GM18519 (cell line): ENCODE measurements around the gene RRM2.

Experiments
- ATAC-seq: cut with Tn5 transposase; IDR thresholded peaks from one replicate; pipeline ENCODE4 v1.9.1; 2021; ENCODE audit warnings: mild to moderate bottlenecking, moderate library complexity; ENCODE audit not compliant: unreplicated experiment, low FRiP score

The RRM2 gene

DNA sequence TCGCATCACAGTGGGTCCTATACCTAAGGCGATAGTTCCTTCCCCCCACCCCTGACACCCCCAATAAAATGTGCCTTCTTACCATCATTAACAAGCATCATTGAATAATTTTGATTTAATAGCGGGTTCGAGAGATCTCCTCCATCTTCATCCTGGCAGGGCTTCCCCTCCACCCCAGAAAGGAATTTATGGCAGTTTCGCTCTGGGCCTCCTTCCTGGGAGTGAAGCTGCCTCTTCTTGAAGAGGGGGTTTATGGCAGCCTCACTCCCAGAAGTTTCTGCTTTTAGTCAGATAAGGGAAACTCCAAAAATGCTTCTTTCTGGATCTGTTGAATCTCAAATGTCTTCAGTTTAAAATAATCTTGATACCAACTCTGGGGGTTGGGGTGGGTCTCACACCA, 45.7 kb downstream of the RRM2 start:
- ATAC-seq: no peak

DNA sequence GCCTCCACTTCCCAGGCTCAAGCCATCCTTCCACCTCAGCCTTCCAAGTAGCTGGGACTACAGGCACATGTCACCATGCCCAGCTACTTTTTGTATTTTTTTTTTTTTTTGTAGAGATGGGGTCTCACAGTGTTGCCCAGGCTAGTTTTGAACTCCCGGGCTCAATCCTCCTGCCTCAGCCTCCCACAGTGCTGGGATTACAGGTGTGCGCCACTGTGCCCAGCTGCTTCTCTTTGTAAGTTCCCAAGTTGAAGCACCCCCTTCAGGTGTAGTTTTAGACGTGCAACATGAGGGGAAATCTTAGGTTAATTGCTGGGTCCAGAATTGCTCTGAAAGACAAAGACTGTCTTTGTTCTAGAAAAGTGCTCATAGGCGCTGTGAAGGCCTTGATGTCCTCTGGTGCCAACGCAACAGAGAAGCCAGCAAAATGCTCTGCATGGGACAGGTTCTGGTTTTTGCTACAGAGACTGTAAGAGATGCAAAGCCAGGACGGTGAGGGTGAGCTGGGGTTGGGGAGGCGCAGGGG, 46.6 kb downstream of the RRM2 start:
- ATAC-seq: no peak

DNA sequence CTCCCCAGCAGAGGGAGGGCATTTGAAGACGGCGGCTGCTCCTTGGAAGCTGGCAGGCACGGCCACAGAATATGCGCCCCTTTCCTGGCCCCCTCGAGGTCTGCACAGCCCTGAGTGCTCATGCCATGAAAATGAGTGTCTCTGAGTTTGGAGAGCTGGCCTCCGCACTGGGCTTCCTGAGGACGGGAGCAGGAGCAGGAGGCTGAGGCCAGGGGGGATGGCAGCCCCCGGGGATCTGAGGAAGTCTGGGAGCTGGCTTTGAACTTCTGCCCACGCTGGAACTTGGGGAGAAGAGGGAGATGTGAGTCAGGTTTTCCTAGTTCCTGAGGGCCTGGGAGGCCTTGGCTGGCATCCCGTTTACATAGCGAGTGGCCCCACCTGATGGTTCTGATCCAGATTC, 47.0 kb downstream of the RRM2 start:
- no peak for ATAC-seq

DNA sequence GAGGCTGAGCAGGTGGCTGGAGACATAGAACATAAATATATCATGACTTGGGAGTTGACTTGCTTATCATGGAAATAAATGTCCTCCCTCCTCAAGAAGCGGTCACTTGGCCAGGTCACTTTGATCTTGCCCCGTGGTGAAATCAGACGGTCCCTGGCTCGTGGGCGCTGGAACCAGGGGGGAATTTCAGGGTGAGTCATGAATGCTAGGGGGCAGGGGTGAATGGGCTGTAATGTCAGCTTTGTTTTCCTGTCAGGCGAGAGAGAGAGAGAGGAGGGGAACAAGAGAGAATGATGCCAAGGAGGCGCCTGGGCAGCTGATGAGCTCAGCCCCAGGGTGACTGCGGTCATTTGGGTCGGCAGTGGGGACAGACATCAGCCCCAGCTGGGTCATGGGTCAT, 47.7 kb downstream of the RRM2 start:
- ATAC-seq: no peak

- no peak for ATAC-seq
These were observed 48.7 kb downstream of the RRM2 start for GRCh38 chr2:10171006-10171800.

DNA sequence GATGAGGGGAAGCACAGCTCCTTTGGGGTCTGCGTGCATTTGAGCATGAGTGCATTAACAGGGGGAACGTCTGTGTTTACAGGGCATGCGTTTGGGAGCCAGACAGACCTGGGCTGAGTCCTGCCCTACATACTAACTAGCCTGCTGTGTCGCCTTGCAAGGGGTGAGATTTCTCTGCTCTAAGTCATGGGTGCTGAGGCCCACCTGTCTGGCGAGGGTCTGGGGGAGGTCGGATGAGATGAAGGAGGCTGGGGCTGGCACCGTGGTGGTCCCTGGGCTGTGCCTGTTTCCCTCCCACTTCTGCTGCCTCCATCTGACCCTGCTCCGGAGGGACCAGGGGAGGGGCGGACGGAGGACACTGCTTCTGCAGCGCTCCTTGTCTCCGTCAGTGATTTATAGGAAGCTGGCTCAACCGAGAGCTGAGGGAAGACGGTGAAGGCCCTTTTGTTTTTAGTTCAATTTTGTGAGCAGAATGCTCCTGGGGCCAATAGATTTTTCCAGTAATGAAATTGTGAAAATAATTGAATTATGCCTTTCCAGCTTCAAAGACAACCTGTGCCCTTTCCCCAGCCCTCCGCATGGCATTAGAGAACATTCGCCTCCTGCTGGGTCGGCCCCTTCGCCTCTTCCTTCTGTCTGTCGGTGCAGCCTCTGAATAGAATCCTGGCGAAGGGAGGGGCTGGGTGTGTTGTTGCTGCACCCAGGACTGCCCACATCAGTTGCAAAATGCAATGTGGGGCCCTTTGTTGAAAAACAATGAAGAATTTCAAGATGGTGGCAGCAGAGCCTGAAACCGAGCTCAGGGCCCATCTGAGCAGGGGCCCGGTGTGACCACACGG, 49.7 kb downstream of the RRM2 start:
- no peak for ATAC-seq

DNA sequence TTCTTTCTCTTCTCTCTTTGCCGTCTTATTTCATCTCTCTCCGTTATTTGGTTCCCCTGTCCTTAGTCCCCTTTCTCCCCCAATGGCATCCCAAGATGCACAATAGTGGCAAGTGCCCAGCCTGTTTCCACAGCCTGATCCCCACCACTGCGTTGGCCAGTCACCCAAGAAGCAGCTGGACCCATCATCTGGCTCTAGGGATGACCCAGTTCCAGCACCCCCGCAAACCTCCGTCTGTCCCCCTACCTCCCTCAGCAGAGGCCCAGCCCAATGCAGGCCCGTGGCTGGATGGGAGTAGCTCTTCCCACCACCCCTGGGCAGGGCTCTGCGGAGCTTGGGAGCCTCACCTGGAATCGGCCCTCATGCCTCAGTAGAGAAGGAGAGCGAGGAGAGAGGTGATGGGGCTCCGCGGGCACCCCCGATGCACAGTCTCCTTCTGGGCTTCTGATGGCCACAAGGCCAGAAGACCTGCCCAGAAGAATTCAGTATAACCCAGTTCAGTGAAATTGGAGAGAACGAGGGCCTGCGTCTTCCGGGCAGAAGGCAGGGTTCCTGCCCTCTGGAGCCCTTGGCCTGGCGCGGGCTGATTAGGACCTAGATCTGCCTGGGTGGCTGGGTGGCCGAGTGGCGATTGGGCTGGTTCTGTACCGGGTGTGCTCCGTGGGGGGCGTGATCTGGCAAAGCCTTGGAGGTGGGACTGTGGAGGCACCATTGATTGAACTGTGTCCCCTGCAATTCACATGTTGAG, 50.9 kb downstream of the RRM2 start:
- ATAC-seq: no peak

DNA sequence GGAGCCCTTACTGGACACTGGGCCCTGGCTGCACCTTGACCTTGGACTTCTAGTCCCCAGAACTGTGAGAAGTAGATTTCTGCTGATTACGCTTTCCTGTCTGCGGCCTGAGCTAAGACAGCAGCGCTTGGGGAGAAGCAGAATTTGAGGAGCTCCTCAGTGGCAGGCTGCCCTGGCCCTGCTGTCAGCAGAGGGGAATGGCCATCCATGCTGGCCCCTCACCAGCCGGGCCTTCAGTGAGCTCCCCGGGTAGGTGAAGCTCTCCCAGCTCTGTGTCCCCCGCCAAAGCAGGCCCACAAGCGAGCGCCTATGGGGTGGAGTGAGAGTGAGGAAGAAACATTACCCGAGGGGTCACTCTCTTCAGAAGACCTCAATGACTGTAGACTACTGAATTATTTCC, 51.6 kb downstream of the RRM2 start:
- ATAC-seq: no peak

- no peak for ATAC-seq
These were observed 52.9 kb downstream of the RRM2 start for GRCh38 chr2:10175441-10175840.

DNA sequence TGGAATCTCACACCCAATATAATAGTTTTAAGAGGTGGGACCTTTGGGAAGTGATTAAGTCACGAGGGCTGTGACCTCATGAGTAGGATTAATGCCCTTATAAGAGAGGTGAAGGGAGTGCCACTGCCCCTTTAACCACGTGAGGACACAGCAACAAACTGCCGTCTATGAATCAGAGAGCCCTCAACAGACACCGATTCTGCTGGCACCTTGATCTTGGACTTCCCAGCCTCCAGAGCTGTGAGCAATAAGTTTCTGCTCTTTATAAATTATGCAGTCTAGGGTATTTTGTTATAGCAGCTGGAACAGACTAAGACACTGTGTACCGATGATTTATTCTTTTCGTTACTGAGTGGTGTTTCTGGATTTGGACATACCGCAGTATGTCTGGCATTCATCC, 56.2 kb downstream of the RRM2 start:
- ATAC-seq: no peak

DNA sequence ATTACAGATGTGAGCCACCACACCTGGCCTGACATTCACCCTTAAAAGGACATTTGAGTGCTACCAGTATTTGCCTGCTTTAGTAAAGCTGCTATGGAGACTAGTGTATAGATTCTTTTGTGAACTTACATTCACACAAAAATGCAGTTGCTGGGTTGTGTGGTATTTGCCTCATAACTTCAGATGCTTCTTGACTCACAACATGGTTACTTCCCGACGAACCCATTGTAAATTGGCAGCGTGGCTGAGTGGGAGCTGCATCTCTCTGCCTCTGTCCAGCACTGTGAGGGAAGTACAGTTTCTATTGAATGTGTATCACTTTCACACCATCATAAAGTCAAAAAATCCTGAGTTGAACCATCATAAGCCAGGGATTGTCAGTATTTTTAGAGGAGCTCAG, 56.9 kb downstream of the RRM2 start:
- no peak for ATAC-seq

DNA sequence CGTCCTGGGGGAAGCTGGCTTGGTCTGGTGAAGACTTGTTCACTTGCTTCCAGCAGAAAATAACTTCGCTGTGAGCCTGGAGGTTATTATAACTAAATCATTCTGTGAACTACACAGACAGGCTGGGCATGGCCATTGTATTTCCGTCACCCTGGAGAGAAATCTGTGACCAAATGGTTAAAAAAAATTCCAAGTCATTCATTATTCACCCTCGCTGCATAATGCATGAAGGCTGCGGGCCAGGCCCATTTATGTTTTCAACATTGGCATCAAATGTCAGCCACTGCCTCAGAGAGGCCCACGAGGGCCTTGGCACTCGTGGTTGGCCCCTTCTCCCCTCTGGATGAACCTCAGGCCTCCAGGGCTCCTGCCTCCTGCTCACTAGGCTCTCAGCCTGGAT, 57.7 kb downstream of the RRM2 start:
- ATAC-seq: no peak
